HEK293 (cell line): ENCODE results near the gene NOL9.

ENCODE experiments used
- CTCF ChIA-PET: fragments of 350-600 bp; formaldehyde crosslinking; extraction: SDS; loops from one replicate; lab custom pipeline; 2021; ENCODE audit warnings: antibody characterized with exemption; lab: Yijun Ruan, JAX
- POLR2A ChIA-PET: fragments of 300-600 bp; formaldehyde crosslinking; extraction: SDS; loops from one replicate; lab custom pipeline; 2020; ENCODE audit warnings: antibody characterized with exemption, inconsistent platforms; lab: Yijun Ruan, JAX
- H3K27ac ChIP-seq: fragments of 200-500 bp; sonication (Bioruptor generic); 2 replicates; pipeline ENCODE4 v1.5.1; 2014; ENCODE audit warnings: low read depth, low read length, control low read depth, inconsistent platforms; ENCODE audit errors: extremely low read depth
- H3K36me3 ChIP-seq, 2 experiments: fragments of 200-500 bp in 1 of 2; sonication (Bioruptor generic) in 1 of 2; 1 replicate in 1 of 2; 2 replicates in 1 of 2; pipeline ENCODE4 v1.5.1; 2014 to 2017; ENCODE audit warnings: inconsistent platforms in 2 of 2, low read length in 2 of 2; ENCODE audit not compliant: control insufficient read depth in 2 of 2, insufficient read depth in 1 of 2
- H3K4me1 ChIP-seq: fragments of 200-500 bp; sonication (Bioruptor generic); 2 replicates; pipeline ENCODE4 v1.5.1; 2014; ENCODE audit warnings: mild to moderate bottlenecking, low read length, inconsistent platforms; ENCODE audit not compliant: control insufficient read depth, insufficient read depth
- H3K4me3 ChIP-seq: 2 replicates; pipeline ENCODE4 v1.5.1; 2011; ENCODE audit warnings: low read depth, mild to moderate bottlenecking, control low read depth, low read length, moderate library complexity
- H3K9me3 ChIP-seq: fragments of 200-500 bp; sonication (Bioruptor generic); 2 replicates; pipeline ENCODE4 v1.5.1; 2014; ENCODE audit warnings: low read depth, low read length, inconsistent platforms; ENCODE audit not compliant: control insufficient read depth, insufficient read depth
- GFI1B ChIP-seq: fragments of 450-650 bp; formaldehyde crosslinking; IDR thresholded peaks from 2 replicates; pipeline ENCODE4 v1.5.1; 2016; ENCODE audit warnings: missing biosample characterization, missing genetic modification characterization
- KLF9 ChIP-seq: fragments of 450-650 bp; formaldehyde crosslinking; IDR thresholded peaks from 2 replicates; pipeline ENCODE4 v1.5.1; 2016; ENCODE audit warnings: missing biosample characterization, missing genetic modification characterization, low read depth
- OSR2 ChIP-seq: fragments of 450-650 bp; formaldehyde crosslinking; IDR thresholded peaks from 2 replicates; pipeline ENCODE4 v1.5.1; 2016; ENCODE audit warnings: missing biosample characterization, missing genetic modification characterization
- REPIN1 ChIP-seq: fragments of 450-650 bp; formaldehyde crosslinking; IDR thresholded peaks from 2 replicates; pipeline ENCODE4 v1.5.1; 2017; ENCODE audit warnings: missing biosample characterization, missing genetic modification characterization, low read depth
- YY2 ChIP-seq: fragments of 450-650 bp; formaldehyde crosslinking; IDR thresholded peaks from 2 replicates; pipeline ENCODE4 v1.5.1; 2016; ENCODE audit warnings: missing biosample characterization, missing genetic modification characterization
- ZBTB44 ChIP-seq: fragments of 450-650 bp; IDR thresholded peaks from 2 replicates; pipeline ENCODE4 v1.5.1; 2018; ENCODE audit warnings: missing biosample characterization, mild to moderate bottlenecking, missing genetic modification characterization
- ZBTB6 ChIP-seq: fragments of 450-650 bp; formaldehyde crosslinking; IDR thresholded peaks from 2 replicates; pipeline ENCODE4 v1.5.1; 2017; ENCODE audit warnings: missing biosample characterization, missing genetic modification characterization
- ZNF148 ChIP-seq: fragments of 450-650 bp; formaldehyde crosslinking; IDR thresholded peaks from 2 replicates; pipeline ENCODE4 v1.5.0; 2017; ENCODE audit warnings: missing biosample characterization, missing genetic modification characterization, borderline replicate concordance
- ZNF18 ChIP-seq: fragments of 450-650 bp; formaldehyde crosslinking; IDR thresholded peaks from 2 replicates; pipeline ENCODE4 v1.5.1; 2016; ENCODE audit warnings: missing biosample characterization, missing genetic modification characterization
- ZNF202 ChIP-seq: fragments of 450-650 bp; formaldehyde crosslinking; IDR thresholded peaks from 2 replicates; pipeline ENCODE4 v1.5.1; 2016; ENCODE audit warnings: missing biosample characterization, missing genetic modification characterization, borderline replicate concordance
- ZNF362 ChIP-seq: fragments of 450-650 bp; formaldehyde crosslinking; IDR thresholded peaks from 2 replicates; pipeline ENCODE4 v1.5.1; 2016; ENCODE audit warnings: missing biosample characterization, missing genetic modification characterization
- ZNF391 ChIP-seq: fragments of 450-650 bp; formaldehyde crosslinking; IDR thresholded peaks from 2 replicates; pipeline ENCODE4 v1.5.1; 2016; ENCODE audit warnings: low read depth, missing biosample characterization, missing genetic modification characterization, borderline replicate concordance
- ZNF530 ChIP-seq: fragments of 450-650 bp; formaldehyde crosslinking; IDR thresholded peaks from 2 replicates; pipeline ENCODE4 v1.5.1; 2016; ENCODE audit warnings: low read depth, missing biosample characterization, missing genetic modification characterization
- ZNF555 ChIP-seq: fragments of 450-650 bp; formaldehyde crosslinking; conservative IDR thresholded peaks from 2 replicates; pipeline ENCODE4 v1.5.1; 2017; ENCODE audit warnings: missing biosample characterization, mild to moderate bottlenecking, missing genetic modification characterization, inconsistent platforms
- ZNF596 ChIP-seq: fragments of 450-650 bp; IDR thresholded peaks from 2 replicates; pipeline ENCODE4 v1.5.0; 2018; ENCODE audit warnings: missing biosample characterization, mild to moderate bottlenecking, missing genetic modification characterization, moderate library complexity
- ZNF600 ChIP-seq: fragments of 450-650 bp; formaldehyde crosslinking; IDR thresholded peaks from 2 replicates; pipeline ENCODE4 v1.5.1; 2016; ENCODE audit warnings: missing biosample characterization, missing genetic modification characterization
- ZNF792 ChIP-seq: fragments of 450-650 bp; formaldehyde crosslinking; IDR thresholded peaks from 2 replicates; pipeline ENCODE4 v1.5.1; 2016; ENCODE audit warnings: missing biosample characterization, missing genetic modification characterization

The NOL9 gene

GRCh38 chr1:6504887-6505286 lies 49.4 kb downstream of the NOL9 start (continued):
- no peak for TF ChIP-seq ZNF530 (tag by site-specific recombination)

GRCh38 chr1:6503884-6504602 lies 50.3 kb downstream of the NOL9 start:
- Histone ChIP-seq H3K4me3 (no peak overlapping the region), H3K36me3 (no peaks in the 10 kb centered on the region), H3K4me1 (no peaks in the 10 kb centered on the region), H3K9me3 (no peaks in the 10 kb centered on the region), H3K27ac (no peak overlapping the region)
- ChIA-PET CTCF (interaction anchor here (0.6 to 1.6 kb wide), 2 partner anchors 14 to 20 kb away, joined by 4 to 13 read pairs; no protein-coding TSS in a partner anchor), POLR2A (interaction anchor here (1.3 kb wide), 1 partner anchor 14 kb away, joined by 4 read pairs; no protein-coding TSS in a partner anchor)
- TF ChIP-seq ZNF391 (tag by site-specific recombination): no peak
- no peak for TF ChIP-seq KLF9 (tag by site-specific recombination)
- no peak for TF ChIP-seq GFI1B (tag by site-specific recombination)
- no peak for TF ChIP-seq ZNF555 (tag by site-specific recombination)
- no peak for TF ChIP-seq YY2 (tag by site-specific recombination)
- TF ChIP-seq ZNF596 (tag by site-specific recombination): no peak
- TF ChIP-seq ZNF362 (tag by site-specific recombination): no peak
- no peak for TF ChIP-seq ZNF530 (tag by site-specific recombination)
- no peak for TF ChIP-seq ZBTB6 (tag by site-specific recombination)
- TF ChIP-seq OSR2 (tag by site-specific recombination): no peak
- no peak for TF ChIP-seq ZNF600 (tag by site-specific recombination)
- no peak for TF ChIP-seq ZNF792
- no peak for TF ChIP-seq ZBTB44 (tag by site-specific recombination)
- TF ChIP-seq ZNF18 (tag by site-specific recombination): no peak
- TF ChIP-seq ZNF202 (tag by site-specific recombination): no peak
- no peak for TF ChIP-seq ZNF148 (tag by site-specific recombination)
- no peak for TF ChIP-seq REPIN1 (tag by site-specific recombination)
